Right cardiac atrium (tissue), 5 donors: ENCODE results near the gene PACRG. TPM values are rescaled to one million over a fixed set of nuclear protein-coding genes. Genes with fewer than 3 reads are reported as not detected.

Experiments
- ATAC-seq, 2 donors: fragments of 200-7000 bp; cut with Tn5 transposase; one replicate each; pipeline versions ENCODE4 v1.8.0 to v1.9.1; 2020; ENCODE audit warnings: moderate library complexity in 2 of 2, mild to moderate bottlenecking in 1 of 2
- DNase-seq, 3 donors: peaks; one replicate each; pipeline ENCODE4 v3.0.0-alpha.2; 2020
- H3K27ac ChIP-seq: one replicate; pipeline ENCODE4 v1.5.1; 2013; ENCODE audit warnings: mild to moderate bottlenecking, low read length, control low read depth, moderate library complexity
- H3K27me3 ChIP-seq: one replicate; pipeline ENCODE4 v1.6.1; 2013; ENCODE audit not compliant: control insufficient read depth, insufficient read depth
- H3K4me1 ChIP-seq: one replicate; pipeline ENCODE4 v1.6.1; 2013; ENCODE audit warnings: low read length; ENCODE audit not compliant: control insufficient read depth, insufficient read depth
- H3K4me3 ChIP-seq: one replicate; pipeline ENCODE4 v1.5.1; 2013; ENCODE audit warnings: low read length, control low read depth
- H3K9me3 ChIP-seq: one replicate; pipeline ENCODE4 v1.6.1; 2013; ENCODE audit warnings: low read length; ENCODE audit not compliant: control insufficient read depth
- WGBS: extraction: QIAGEN DNeasy Blood & Tissue Kit; methylation state at CpG from one replicate; pipeline ENCODE4 v1.1.7; 2013; 5-methylcytosine and 5-hydroxymethylcytosine counted together
- intact Hi-C, 4 donors: fragments of 100-400 bp; cut with DNase I; formaldehyde crosslinking; loops; one replicate each; pipeline versions ENCODE4 v1.11.0 to v1.14.0; 2022 to 2023
- polyA plus RNA-seq: library from polyadenylated mRNA; stranded (reverse); fragments of 200-250 nt; gene quantifications from one replicate; pipeline ENCODE4 v1.2.3, GENCODE V29; 2013
- total RNA-seq, 4 donors: library from RNA; stranded (reverse); fragmentation: NEBNext Ultra II Directional; extraction: Animal tissue kit (Norgen Biotek cat#: 25700); gene quantifications; one replicate each; pipeline ENCODE4 v1.2.1, GENCODE V29; 2021
- donor health status: healthy with polysubstance abuse.
- donor health status: DM: no; HTN: yes; CAD: no.
- donor health status: DM: no; HTN: no; CAD: no.
- donor health status: DM: no; HTN: yes; CAD: no; lungs with severe emphysema.
- donor health status: DM: yes; HTN: yes; CAD: no.

PACRG gene
- total and polyA plus RNA-seq, 5 donors, result 3.9 to 9.4 (median 4.9) TPM

GRCh38 chr6:162940426-162940825 is 212.7 kb downstream of the PACRG start:
- WGBS, result 25% methylated on average over 5 of the region's 5 CpGs

DNA sequence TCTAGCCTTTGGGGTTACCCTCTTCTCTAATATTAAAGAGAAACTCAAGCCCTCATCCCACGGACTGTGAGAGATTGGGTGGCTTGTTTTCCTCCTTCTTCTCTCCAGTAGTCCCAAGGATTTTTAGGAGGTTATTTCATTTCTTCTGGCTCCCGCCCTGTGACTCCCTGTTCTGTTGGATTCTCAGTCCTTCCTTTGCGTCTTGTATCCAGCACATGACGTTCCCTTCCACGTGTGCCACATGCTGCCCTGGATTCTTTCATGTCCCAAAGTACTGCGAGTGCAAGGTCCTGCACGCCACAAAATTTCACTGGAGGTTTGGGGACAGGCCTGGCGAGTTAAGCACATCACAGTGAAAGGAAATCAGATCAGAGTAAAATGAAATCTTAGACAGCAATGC is 213.4 kb downstream of the PACRG start:
- Histone ChIP-seq H3K4me1 (no peaks in the 10 kb centered on the region), H3K4me3 (no peak overlapping the region), H3K27me3 (no peaks in the 10 kb centered on the region), H3K27ac (no peak overlapping the region), H3K9me3 (no peaks in the 10 kb centered on the region)
- intact Hi-C loops, result no loop called here
- ATAC-seq (no peak), DNase-seq (peak in 1 of 3 donors; percentile 25)
- 59% methylated on average over 8 of the region's 8 CpGs for WGBS

More at GRCh38 chr6:162940426-162940825, 212.7 kb downstream of the PACRG start:
- Histone ChIP-seq H3K4me3 (no peak overlapping the region), H3K27ac (no peak overlapping the region), H3K27me3 (no peaks in the 10 kb centered on the region), H3K4me1 (no peaks in the 10 kb centered on the region), H3K9me3 (no peaks in the 10 kb centered on the region)
- DNase-seq, result peak in 1 of 3 donors; percentile 46
- no peak for ATAC-seq
- intact Hi-C loops, result no loop called here

DNA sequence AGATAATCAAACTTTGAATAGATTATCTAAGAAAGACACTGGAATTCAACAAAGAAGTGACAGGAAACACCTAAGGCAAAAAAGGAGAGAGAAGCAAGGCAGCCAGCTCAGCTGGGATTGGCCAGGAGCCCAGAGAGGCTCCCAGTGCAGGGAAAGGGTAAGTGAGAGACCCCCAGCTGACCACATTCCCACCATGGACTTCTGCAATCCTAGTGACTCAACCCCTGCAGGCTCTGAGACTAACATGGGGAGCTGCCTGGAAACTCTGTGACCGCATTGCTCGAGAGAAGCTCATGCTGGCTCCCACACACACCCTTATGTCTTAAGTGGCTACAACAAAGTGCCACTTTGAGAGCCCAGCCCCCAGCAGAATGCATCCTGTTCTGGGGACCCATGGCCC is 215.1 kb downstream of the PACRG start:
- 95% methylated on average over 2 of the region's 2 CpGs for WGBS
- intact Hi-C loops, result no loop called here
- ATAC-seq, result no peak
- no peaks in the 10 kb centered on the region for H3K9me3 ChIP-seq
- H3K27me3 ChIP-seq, result no peaks in the 10 kb centered on the region
- DNase-seq, result no peak
- no peak overlapping the region for H3K4me3 ChIP-seq
- no peak overlapping the region for H3K27ac ChIP-seq
- no peaks in the 10 kb centered on the region for H3K4me1 ChIP-seq

DNA sequence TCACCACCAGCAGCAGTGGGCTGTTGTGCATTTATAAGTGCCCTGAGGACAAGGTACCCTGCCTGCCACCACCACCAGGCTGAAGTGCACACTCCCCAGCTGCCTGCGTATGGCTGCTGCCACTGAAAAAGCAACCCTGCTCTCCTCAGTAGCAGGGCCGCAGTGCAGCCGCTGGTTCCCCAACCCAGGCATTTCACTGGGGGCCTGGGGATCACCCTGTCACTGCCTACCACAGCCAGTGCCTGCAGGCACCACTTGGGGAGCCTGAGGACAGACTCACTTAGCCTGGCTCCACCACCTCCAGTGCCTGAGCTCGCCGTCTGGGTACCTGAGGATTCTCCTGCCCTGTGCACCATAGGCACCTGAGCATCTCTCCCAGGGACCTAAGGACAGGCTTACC is 215.6 kb downstream of the PACRG start:
- WGBS, result 78% methylated on average over 5 of the region's 5 CpGs
- ATAC-seq, result peak in 1 of 2 donors; percentile 14
- intact Hi-C loops, result no loop called here

DNA sequence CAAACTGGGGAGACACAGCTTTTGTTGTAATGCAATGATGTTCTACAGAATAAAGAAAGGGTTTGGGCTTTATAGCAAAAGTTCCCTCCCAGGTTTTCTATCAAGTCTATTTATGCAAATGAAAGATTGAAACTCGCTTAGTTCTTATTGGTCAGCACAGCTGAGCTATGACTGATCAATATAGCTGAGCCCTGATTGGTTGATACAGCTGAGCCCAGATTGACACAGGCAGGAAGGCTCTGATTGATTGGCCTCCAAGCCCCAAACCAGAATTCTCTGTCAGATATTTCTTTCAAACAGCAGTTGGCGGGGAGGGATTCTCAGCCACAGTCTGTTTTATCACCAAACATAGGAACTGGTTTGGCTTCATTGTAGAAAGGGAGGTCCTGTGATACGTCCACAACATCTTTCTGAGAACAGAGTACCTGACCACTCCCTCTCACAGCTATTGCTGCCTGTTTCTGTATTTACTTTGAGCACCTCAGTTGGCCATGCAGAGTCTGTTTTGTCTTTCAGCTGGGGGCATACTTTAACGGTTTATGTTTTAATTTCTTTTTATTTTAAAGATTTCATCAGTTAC is 223.5 kb downstream of the PACRG start:
- H3K4me3 ChIP-seq, result no peak overlapping the region
- H3K27ac ChIP-seq, result no peak overlapping the region
- DNase-seq (no peak), ATAC-seq (no peak)
- no peaks in the 10 kb centered on the region for H3K27me3 ChIP-seq
- no peaks in the 10 kb centered on the region for H3K4me1 ChIP-seq
- no peaks in the 10 kb centered on the region for H3K9me3 ChIP-seq
- intact Hi-C loops, result no loop called here
- 78% methylated on average over 4 of the region's 4 CpGs for whole genome bisulfite sequencing

More for the DNA sequence above, 215.6 kb downstream of the PACRG start:
- H3K4me1 ChIP-seq, result no peaks in the 10 kb centered on the region
- H3K4me3 ChIP-seq, result no peak overlapping the region
- no peak for DNase-seq
- H3K9me3 ChIP-seq, result no peaks in the 10 kb centered on the region
- no peak overlapping the region for H3K27ac ChIP-seq
- no peaks in the 10 kb centered on the region for H3K27me3 ChIP-seq

DNA sequence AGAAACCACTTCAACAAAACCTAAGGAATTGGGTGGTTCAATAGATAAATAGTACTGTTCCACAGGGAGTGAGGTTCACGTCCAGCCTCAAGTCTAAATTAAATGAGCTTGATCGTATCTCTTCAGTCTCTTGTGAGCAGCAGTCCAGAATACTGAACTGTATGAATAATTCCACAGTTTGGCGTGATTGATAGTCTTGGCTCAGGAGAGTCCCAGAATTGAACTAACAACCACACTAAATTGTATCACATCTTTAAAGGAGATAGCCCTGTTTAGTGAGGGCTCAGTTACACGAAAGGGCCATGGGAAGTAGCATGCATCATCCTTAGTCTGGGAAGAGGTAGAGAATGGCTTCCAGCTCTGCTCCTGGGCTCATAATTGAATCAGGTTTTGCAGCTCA is 224.6 kb downstream of the PACRG start:
- H3K4me3 ChIP-seq, result no peak overlapping the region
- no peaks in the 10 kb centered on the region for H3K27me3 ChIP-seq
- WGBS, result 63% methylated on average over 4 of the region's 4 CpGs
- no peaks in the 10 kb centered on the region for H3K4me1 ChIP-seq
- no peak for DNase-seq
- ATAC-seq, result no peak
- H3K9me3 ChIP-seq, result no peaks in the 10 kb centered on the region
- intact Hi-C loops, result no loop called here
- no peak overlapping the region for H3K27ac ChIP-seq

DNA sequence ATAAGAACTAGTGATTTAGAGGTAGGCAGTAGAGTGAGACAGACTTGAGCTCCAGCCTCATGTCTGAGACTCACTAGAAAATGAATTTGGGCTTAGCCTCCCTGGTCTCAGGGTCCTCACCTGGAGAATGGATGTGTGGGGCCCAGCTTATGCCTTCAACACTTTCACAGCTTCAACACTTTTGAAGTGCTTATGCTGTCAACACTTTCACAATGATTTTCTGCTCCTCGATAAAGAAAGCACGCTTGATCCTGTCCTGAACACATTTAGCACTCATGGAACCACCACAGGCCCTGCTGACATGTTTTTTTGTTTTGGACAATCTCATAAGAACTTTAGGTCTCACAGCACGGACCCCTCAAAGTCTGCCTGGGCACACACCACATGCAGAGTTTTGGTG is 229.3 kb downstream of the PACRG start:
- peak in 1 of 2 donors; percentile 40 for ATAC-seq
- Histone ChIP-seq H3K9me3 (no peaks in the 10 kb centered on the region), H3K27ac (no peak overlapping the region), H3K4me1 (no peaks in the 10 kb centered on the region), H3K4me3 (no peak overlapping the region), H3K27me3 (no peaks in the 10 kb centered on the region)
- intact Hi-C loops, result no loop called here
- 61% methylated on average over 3 of the region's 3 CpGs for WGBS
- no peak for DNase-seq

GRCh38 chr6:162960679-162961457 is 233.1 kb downstream of the PACRG start:
- Histone ChIP-seq H3K4me1 (no peaks in the 10 kb centered on the region), H3K9me3 (no peaks in the 10 kb centered on the region), H3K27ac (no peak overlapping the region), H3K27me3 (no peaks in the 10 kb centered on the region), H3K4me3 (no peak overlapping the region)
- DNase-seq, result no peak
- intact Hi-C loops, result no loop called here
- WGBS, result 83% methylated on average over 3 of the region's 3 CpGs
- no peak for ATAC-seq

DNA sequence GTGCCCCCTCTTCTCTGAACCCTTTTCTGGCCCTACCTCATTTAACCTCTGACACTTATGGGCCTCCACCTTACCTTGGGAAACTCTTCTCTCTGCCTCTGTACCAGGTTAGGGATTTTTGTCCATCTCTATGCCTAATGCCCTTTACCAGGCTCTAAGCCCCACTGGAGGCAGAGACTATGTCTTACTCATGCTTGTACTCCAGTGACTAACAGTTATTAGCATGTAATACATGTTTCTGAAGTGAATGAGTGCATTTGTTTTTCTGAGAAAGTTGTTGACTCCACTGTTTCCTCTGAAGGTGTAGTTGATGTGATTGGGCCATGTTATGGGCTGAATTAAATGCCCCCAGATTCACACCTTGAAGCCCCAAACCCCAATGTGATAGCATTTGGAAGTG is 234.3 kb downstream of the PACRG start:
- H3K4me3 ChIP-seq, result no peak overlapping the region
- intact Hi-C loops, result no loop called here
- ATAC-seq, result no peak
- no peaks in the 10 kb centered on the region for H3K27me3 ChIP-seq
- no peak overlapping the region for H3K27ac ChIP-seq
- no peak for DNase-seq
- no peaks in the 10 kb centered on the region for H3K4me1 ChIP-seq
- no peaks in the 10 kb centered on the region for H3K9me3 ChIP-seq

DNA sequence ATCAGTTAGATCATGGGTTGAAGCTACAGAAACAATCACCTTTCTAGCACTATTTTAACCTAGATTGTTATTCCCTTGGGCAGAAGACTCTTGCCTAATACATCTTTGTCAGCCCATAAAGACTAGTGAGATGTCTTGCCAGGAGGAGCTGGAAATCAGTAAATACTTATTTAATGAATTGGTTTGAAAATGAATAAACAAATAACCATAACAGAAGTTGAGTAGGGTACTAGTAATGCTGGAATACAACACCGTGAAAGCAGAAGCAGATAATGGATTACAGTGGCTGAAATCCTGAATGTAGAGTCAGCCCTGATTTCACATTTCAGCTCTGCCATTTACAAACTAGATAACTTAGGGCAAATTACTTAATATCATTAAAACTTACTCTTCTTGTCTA is 236.1 kb downstream of the PACRG start:
- H3K4me3 ChIP-seq, result no peak overlapping the region
- H3K27me3 ChIP-seq, result no peaks in the 10 kb centered on the region
- H3K27ac ChIP-seq, result no peak overlapping the region
- no peaks in the 10 kb centered on the region for H3K4me1 ChIP-seq
- 58% methylated on average over 1 of the region's 1 CpG for WGBS
- ATAC-seq (no peak), DNase-seq (no peak)
- intact Hi-C loops, result no loop called here
- H3K9me3 ChIP-seq, result no peaks in the 10 kb centered on the region

- Histone ChIP-seq H3K9me3 (no peaks in the 10 kb centered on the region), H3K4me1 (no peaks in the 10 kb centered on the region), H3K27ac (no peak overlapping the region), H3K4me3 (no peak overlapping the region), H3K27me3 (no peaks in the 10 kb centered on the region)
- DNase-seq (peak; percentile 42 to 82 (median 67)), ATAC-seq (peak; percentile 79 to 89)
- intact Hi-C loops, result no loop called here
- 27% methylated on average over 6 of the region's 6 CpGs for WGBS
These were observed 236.8 kb downstream of the PACRG start for GRCh38 chr6:162964488-162965140.
